Activated T-cell treated with anti-CD3 and anti-CD28 coated beads, Interleukin-2, amount 50 U/mL, for 72 hours (primary cell): ENCODE data around the gene ANTXR2. TPM values are rescaled to one million over a fixed set of nuclear protein-coding genes. Genes with fewer than 3 reads are reported as not detected.
A peak's percentile ranks its signal among the peaks of the same experiment; 100 is the strongest.

Experiments
- ATAC-seq, 2 donors: fragments of 150-1000 bp; cut with Tn5 transposase; replicated peaks in 1 of 2; 2 replicates each; pipeline ENCODE4 v1.10.0; 2021; ENCODE audit warnings: moderate library complexity in 2 of 2, mild to moderate bottlenecking in 1 of 2
- DNase-seq, 2 donors: peaks; one replicate each; pipeline ENCODE4 v3.0.0; 2021 to 2022; ENCODE audit warnings: mixed read lengths in 1 of 2
- H3K27ac Mint-ChIP-seq: one replicate; pipeline ENCODE4 v1.8.0; 2022; ENCODE audit warnings: mild to moderate bottlenecking, moderate library complexity, mixed read lengths
- H3K27me3 Mint-ChIP-seq: one replicate; pipeline ENCODE4 v1.8.0; 2022; ENCODE audit warnings: low read depth, mixed read lengths
- H3K36me3 Mint-ChIP-seq, 2 donors: one replicate each; pipeline ENCODE4 v1.8.0; 2022; ENCODE audit warnings: mixed read lengths in 2 of 2, mild to moderate bottlenecking in 1 of 2; ENCODE audit not compliant: insufficient read depth in 2 of 2
- H3K4me1 Mint-ChIP-seq: one replicate; pipeline ENCODE4 v1.8.0; 2022; ENCODE audit warnings: low read depth, mixed read lengths
- H3K4me3 Mint-ChIP-seq, 2 donors: one replicate each; pipeline ENCODE4 v1.8.0; 2022; ENCODE audit warnings: mild to moderate bottlenecking in 2 of 2, mixed read lengths in 2 of 2, moderate library complexity in 2 of 2
- H3K9me3 Mint-ChIP-seq, 2 donors: one replicate each; pipeline ENCODE4 v1.8.0; 2022; ENCODE audit warnings: mixed read lengths in 2 of 2
- total RNA-seq, 2 donors: library from RNA; stranded (reverse); gene quantifications; one replicate each; pipeline ENCODE4 v1.2.3, GENCODE V29; 2022

The ANTXR2 gene
- total RNA-seq, 2 donors from 2014 or later: 6.7 to 12.4 TPM

GRCh38 chr4:80024335-80024734 is 48.7 kb downstream of the ANTXR2 start:
- Mint-ChIP-seq H3K27ac (no peak overlapping the region), H3K27me3 (no peaks in the 10 kb centered on the region), H3K36me3 (peaks cover 0 to 3% of the 10 kb centered on the region in 2 donors), H3K4me3 (no peak overlapping the region), H3K9me3 (peaks cover 0 to 2% of the 10 kb centered on the region in 2 donors), H3K4me1 (no peaks in the 10 kb centered on the region)
- DNase-seq (no peak), ATAC-seq (no peak)

GRCh38 chr4:80022282-80022681 is 50.7 kb downstream of the ANTXR2 start:
- no peaks in the 10 kb centered on the region for H3K27me3 Mint-ChIP-seq
- ATAC-seq: no peak
- peaks cover 0 to 3% of the 10 kb centered on the region in 2 donors for H3K36me3 Mint-ChIP-seq
- no peaks in the 10 kb centered on the region for H3K4me1 Mint-ChIP-seq
- H3K9me3 Mint-ChIP-seq: peaks cover 0 to 2% of the 10 kb centered on the region in 2 donors
- no peak for DNase-seq
- no peak overlapping the region for H3K27ac Mint-ChIP-seq
- no peak overlapping the region for H3K4me3 Mint-ChIP-seq

GRCh38 chr4:80017125-80017854 is 55.7 kb downstream of the ANTXR2 start:
- H3K27me3 Mint-ChIP-seq: no peaks in the 10 kb centered on the region
- H3K27ac Mint-ChIP-seq: no peak overlapping the region
- H3K9me3 Mint-ChIP-seq: no peaks in the 10 kb centered on the region

DNA sequence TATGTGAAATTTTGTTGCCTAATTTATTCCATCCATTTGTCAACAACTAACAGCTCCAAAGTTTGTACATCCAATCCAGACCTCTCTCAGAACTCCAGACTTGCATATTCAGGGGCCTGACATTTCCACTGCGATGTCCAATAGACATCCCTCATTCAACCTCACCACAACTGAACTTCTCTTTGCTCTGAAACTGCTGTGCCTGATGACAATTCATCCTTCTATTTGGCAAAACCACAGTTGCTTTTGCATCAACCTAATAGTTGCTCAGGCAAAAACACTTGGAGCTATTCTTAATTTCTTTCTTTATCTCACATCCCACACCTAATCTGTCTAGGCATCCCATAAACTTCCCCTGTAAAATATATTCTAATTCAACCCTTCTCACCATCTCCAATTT is 56.5 kb downstream of the ANTXR2 start:
- no peak for ATAC-seq
- H3K27ac Mint-ChIP-seq: no peak overlapping the region

More at GRCh38 chr4:80017125-80017854, 55.7 kb downstream of the ANTXR2 start:
- Mint-ChIP-seq H3K36me3 (no peaks in the 10 kb centered on the region), H3K4me3 (no peak overlapping the region), H3K4me1 (no peaks in the 10 kb centered on the region)
- ATAC-seq (peak; percentile 90 to 96), DNase-seq (no peak)

GRCh38 chr4:80015407-80016189 is 57.4 kb downstream of the ANTXR2 start:
- peaks cover 10% of the 10 kb centered on the region for H3K4me1 Mint-ChIP-seq
- peaks cover 0 to 3% of the 10 kb centered on the region in 2 donors for H3K36me3 Mint-ChIP-seq
- no peak overlapping the region for H3K4me3 Mint-ChIP-seq
- DNase-seq: no peak
- no peak for ATAC-seq
- H3K27ac Mint-ChIP-seq: no peak overlapping the region
- H3K27me3 Mint-ChIP-seq: no peaks in the 10 kb centered on the region
- H3K9me3 Mint-ChIP-seq: no peaks in the 10 kb centered on the region

More for the DNA sequence above, 56.5 kb downstream of the ANTXR2 start:
- Mint-ChIP-seq H3K36me3 (no peaks in the 10 kb centered on the region), H3K4me3 (no peak overlapping the region), H3K27me3 (no peaks in the 10 kb centered on the region), H3K4me1 (peaks cover 5% of the 10 kb centered on the region), H3K9me3 (no peaks in the 10 kb centered on the region)
- no peak for DNase-seq

DNA sequence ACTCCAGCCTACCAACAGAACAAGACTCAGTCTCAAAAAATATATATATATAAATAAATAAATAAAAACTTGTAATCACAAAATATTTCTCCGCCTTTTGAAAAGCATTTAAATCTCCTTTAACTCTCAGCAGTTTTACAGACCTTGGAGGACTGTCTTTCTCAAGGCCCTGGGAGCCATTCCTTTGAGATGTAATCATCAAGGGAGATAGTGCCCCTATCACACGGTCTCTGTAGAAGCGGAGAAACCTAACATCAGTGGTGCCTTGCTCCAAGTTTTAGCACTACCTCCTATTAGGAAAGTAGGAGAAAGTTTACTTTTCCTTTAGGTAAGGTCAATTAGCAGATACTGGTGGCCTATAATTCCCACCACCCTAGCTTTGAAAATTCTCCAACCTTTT is 58.5 kb downstream of the ANTXR2 start:
- Mint-ChIP-seq H3K36me3 (peaks cover 0 to 3% of the 10 kb centered on the region in 2 donors), H3K4me3 (no peak overlapping the region), H3K4me1 (peaks cover 18% of the 10 kb centered on the region), H3K27me3 (no peaks in the 10 kb centered on the region), H3K27ac (no peak overlapping the region), H3K9me3 (no peaks in the 10 kb centered on the region)
- DNase-seq (no peak), ATAC-seq (no peak)

- ATAC-seq (no peak), DNase-seq (no peak)
- H3K36me3 Mint-ChIP-seq: peaks cover 4 to 7% of the 10 kb centered on the region in 2 donors
- H3K9me3 Mint-ChIP-seq: peaks cover 0 to 2% of the 10 kb centered on the region in 2 donors
- no peak overlapping the region for H3K27ac Mint-ChIP-seq
- no peak overlapping the region for H3K4me3 Mint-ChIP-seq
- no peaks in the 10 kb centered on the region for H3K27me3 Mint-ChIP-seq
- H3K4me1 Mint-ChIP-seq: peaks cover 36% of the 10 kb centered on the region
Observed at GRCh38 chr4:80012291-80012690, 60.7 kb downstream of the ANTXR2 start.

DNA sequence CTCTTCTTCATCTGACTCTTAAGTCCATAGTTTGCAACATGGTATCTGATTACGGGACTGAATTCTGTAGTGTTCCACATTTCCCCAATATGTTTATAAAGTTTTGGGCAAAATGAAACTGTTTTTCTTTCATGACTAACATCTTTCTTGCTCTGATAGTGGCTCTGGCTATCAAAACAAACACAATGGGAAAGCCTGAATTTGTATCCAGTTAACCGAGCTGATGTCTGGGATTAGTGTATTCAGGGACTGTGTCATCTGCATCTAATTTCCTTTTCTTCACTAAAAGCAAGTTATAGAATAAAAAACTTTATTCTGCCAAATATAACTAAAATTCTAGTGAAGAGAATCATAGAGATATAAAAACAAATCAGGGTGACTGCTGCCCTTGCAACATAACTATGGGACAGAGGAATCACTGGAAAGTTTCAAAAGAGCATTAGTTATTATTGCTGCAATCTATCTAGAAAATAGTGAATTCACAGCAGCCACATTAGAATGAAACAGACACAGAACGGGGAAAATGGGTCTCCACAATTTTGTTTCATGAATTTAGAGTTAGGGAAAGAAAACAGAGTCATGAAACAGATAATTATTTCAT is 61.3 kb downstream of the ANTXR2 start:
- Mint-ChIP-seq H3K4me3 (peak overlapping the region in 1 of 2 donors; percentile 67), H3K9me3 (peaks cover 0 to 2% of the 10 kb centered on the region in 2 donors), H3K27me3 (no peaks in the 10 kb centered on the region), H3K36me3 (peaks cover 4 to 7% of the 10 kb centered on the region in 2 donors), H3K4me1 (peaks cover 42% of the 10 kb centered on the region), H3K27ac (peak overlapping the region; percentile 85)
- no peak for ATAC-seq
- DNase-seq: no peak

DNA sequence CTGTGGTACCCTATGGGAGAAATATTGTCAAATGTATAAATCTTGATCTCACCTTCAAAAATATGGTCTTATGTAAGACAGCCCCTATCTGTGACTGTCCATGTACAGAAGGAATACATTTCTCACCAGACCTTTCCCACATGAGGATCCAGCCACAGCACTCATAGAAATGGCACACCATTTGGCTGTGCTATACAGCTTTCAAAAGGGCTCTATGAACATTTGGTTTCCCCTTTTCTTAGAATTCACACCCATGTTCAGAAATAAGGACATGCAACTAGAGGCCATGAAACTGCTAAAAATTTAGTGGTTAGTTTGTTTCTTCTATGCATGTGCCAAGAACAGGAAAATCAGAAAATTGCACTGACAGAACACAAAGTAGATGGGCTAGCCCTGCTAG is 62.7 kb downstream of the ANTXR2 start:
- ATAC-seq (no peak), DNase-seq (no peak)
- H3K4me3 Mint-ChIP-seq: peak overlapping the region in 1 of 2 donors; percentile 33
- H3K27ac Mint-ChIP-seq: no peak overlapping the region
- H3K9me3 Mint-ChIP-seq: peaks cover 2 to 4% of the 10 kb centered on the region in 2 donors
- H3K4me1 Mint-ChIP-seq: peaks cover 56% of the 10 kb centered on the region
- H3K27me3 Mint-ChIP-seq: no peaks in the 10 kb centered on the region
- H3K36me3 Mint-ChIP-seq: peaks cover 8 to 12% of the 10 kb centered on the region in 2 donors

GRCh38 chr4:80009806-80010205 is 63.2 kb downstream of the ANTXR2 start:
- no peak overlapping the region for H3K27ac Mint-ChIP-seq
- H3K4me3 Mint-ChIP-seq: peak overlapping the region in 1 of 2 donors; percentile 25
- peaks cover 8 to 14% of the 10 kb centered on the region in 2 donors for H3K36me3 Mint-ChIP-seq
- DNase-seq (no peak), ATAC-seq (no peak)
- no peaks in the 10 kb centered on the region for H3K27me3 Mint-ChIP-seq
- peaks cover 2 to 4% of the 10 kb centered on the region in 2 donors for H3K9me3 Mint-ChIP-seq
- peaks cover 61% of the 10 kb centered on the region for H3K4me1 Mint-ChIP-seq

- DNase-seq (no peak), ATAC-seq (no peak)
- Mint-ChIP-seq H3K4me1 (peaks cover 68% of the 10 kb centered on the region), H3K27ac (no peak overlapping the region), H3K4me3 (peak overlapping the region in 1 of 2 donors; percentile 81), H3K36me3 (peaks cover 13 to 21% of the 10 kb centered on the region in 2 donors), H3K9me3 (peaks cover 7 to 10% of the 10 kb centered on the region in 2 donors), H3K27me3 (no peaks in the 10 kb centered on the region)
Observed at GRCh38 chr4:80008971-80009370, 64.1 kb downstream of the ANTXR2 start.

- DNase-seq (no peak), ATAC-seq (no peak)
- Mint-ChIP-seq H3K36me3 (peaks cover 13 to 21% of the 10 kb centered on the region in 2 donors), H3K4me1 (peaks cover 68% of the 10 kb centered on the region), H3K27ac (peak overlapping the region; percentile 95), H3K27me3 (no peaks in the 10 kb centered on the region), H3K9me3 (peaks cover 7 to 10% of the 10 kb centered on the region in 2 donors), H3K4me3 (peak overlapping the region; percentile 62 to 93)
Observed at GRCh38 chr4:80008351-80008750, 64.7 kb downstream of the ANTXR2 start.

DNA sequence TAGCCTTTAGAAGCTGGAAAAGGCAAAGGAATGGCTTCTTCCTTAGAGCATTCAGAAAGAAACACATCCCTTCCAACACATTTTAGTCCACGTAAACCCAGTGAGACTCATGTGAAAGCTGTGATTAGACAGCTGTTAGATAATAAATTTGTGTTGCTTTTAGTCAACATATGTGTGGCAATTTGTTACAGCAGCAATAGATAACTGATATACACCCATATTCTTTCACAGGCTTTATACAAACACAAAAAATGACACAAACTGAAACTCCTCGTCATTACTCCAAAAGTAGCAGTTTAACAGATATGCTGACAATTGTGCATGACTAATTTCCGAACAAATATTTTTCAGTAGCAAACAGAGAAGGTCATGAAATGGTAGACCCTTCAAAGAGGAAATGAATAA is 65.3 kb downstream of the ANTXR2 start:
- no peak for DNase-seq
- ATAC-seq: peak; percentile 61 to 68
- Mint-ChIP-seq H3K27me3 (no peaks in the 10 kb centered on the region), H3K4me1 (peaks cover 68% of the 10 kb centered on the region), H3K27ac (peak overlapping the region; percentile 98), H3K9me3 (peaks cover 9 to 10% of the 10 kb centered on the region in 2 donors), H3K4me3 (peak overlapping the region; percentile 62 to 93), H3K36me3 (peaks cover 16 to 24% of the 10 kb centered on the region in 2 donors)
